CD4-positive, alpha-beta T cell (primary cell): ENCODE measurements around the gene SSR3. TPM values are rescaled to one million over a fixed set of nuclear protein-coding genes. Genes with fewer than 3 reads are reported as not detected.

Source experiments
- ATAC-seq: fragments of 200-7000 bp; cut with Tn5 transposase; one replicate; pipeline ENCODE4 v1.10.0; 2022; ENCODE audit warnings: mild to moderate bottlenecking; ENCODE audit not compliant: poor library complexity
- CTCF ChIA-PET: fragments of 350-600 bp; sonication (Branson Sonifier 250); formaldehyde crosslinking; loops from one replicate; lab custom pipeline; 2021; ENCODE audit warnings: antibody characterized with exemption, inconsistent platforms; lab: Charles Lee
- POLR2A ChIA-PET: fragments of 350-600 bp; sonication (Branson Sonifier 250); formaldehyde crosslinking; loops from one replicate; lab custom pipeline; 2021; ENCODE audit warnings: antibody characterized with exemption, inconsistent platforms; lab: Charles Lee
- DNase-seq, 14 experiments: peaks; one replicate each; pipeline ENCODE4 v3.0.0-alpha.2; 2013 to 2020; ENCODE audit warnings: mixed read lengths in 2 of 14
- H3K27ac ChIP-seq, 2 donors: one replicate each; pipeline versions ENCODE4 v1.5.1 to v1.7.0; 2013; ENCODE audit warnings: low read length in 2 of 2, low read depth in 1 of 2, mild to moderate bottlenecking in 1 of 2
- H3K27me3 ChIP-seq, 2 experiments: 1 replicate in 1 of 2; 2 replicates in 1 of 2; pipeline versions ENCODE4 v1.6.1 to v1.7.0; 2013; ENCODE audit warnings: low read length in 2 of 2, control low read depth in 1 of 2, mild to moderate bottlenecking in 1 of 2, moderate library complexity in 1 of 2; ENCODE audit not compliant: insufficient read depth in 2 of 2, control insufficient read depth in 1 of 2
- H3K36me3 ChIP-seq: one replicate; pipeline ENCODE4 v1.6.1; 2013; ENCODE audit warnings: low read length, control low read depth; ENCODE audit not compliant: insufficient read depth
- H3K4me1 ChIP-seq: one replicate; pipeline ENCODE4 v1.6.1; 2013; ENCODE audit warnings: low read length, control low read depth; ENCODE audit not compliant: insufficient read depth
- H3K4me3 ChIP-seq: one replicate; pipeline ENCODE4 v1.5.1; 2013; ENCODE audit warnings: mild to moderate bottlenecking, low read length, moderate library complexity
- H3K9me3 ChIP-seq, 2 experiments: 1 replicate in 1 of 2; 2 replicates in 1 of 2; pipeline versions ENCODE4 v1.6.1 to v1.7.0; 2013; ENCODE audit warnings: low read length in 2 of 2, mild to moderate bottlenecking in 2 of 2, control low read depth in 1 of 2, moderate library complexity in 1 of 2; ENCODE audit not compliant: control insufficient read depth in 1 of 2, insufficient read depth in 1 of 2
- H3K27ac Mint-ChIP-seq: one replicate; pipeline ENCODE4 v1.8.0; 2020; ENCODE audit warnings: mixed read lengths
- H3K27me3 Mint-ChIP-seq: one replicate; pipeline ENCODE4 v1.8.0; 2021; ENCODE audit warnings: mixed read lengths
- H3K36me3 Mint-ChIP-seq: one replicate; pipeline ENCODE4 v1.8.0; 2021; ENCODE audit warnings: low read depth, mixed read lengths
- H3K4me1 Mint-ChIP-seq: one replicate; pipeline ENCODE4 v1.8.0; 2021; ENCODE audit warnings: low read depth, mixed read lengths
- H3K4me3 Mint-ChIP-seq: one replicate; pipeline ENCODE4 v1.8.0; 2020; ENCODE audit warnings: mild to moderate bottlenecking, mixed read lengths
- H3K9me3 Mint-ChIP-seq: one replicate; pipeline ENCODE4 v1.8.0; 2020; ENCODE audit warnings: mixed read lengths
- intact Hi-C, 2 experiments: fragments of 100-400 bp; cut with DNase I in 1 of 2; cut with micrococcal nuclease in 1 of 2; formaldehyde crosslinking; loops; one replicate each; pipeline versions ENCODE4 v1.15.1 to v1.9.0; 2023 to 2025; cut with DNase I, micrococcal nuclease
- total RNA-seq, 174 experiments: library from RNA in 2 of 174; stranded (reverse) in 2 of 174; gene quantifications; one replicate each; pipeline ENCODE4 v1.2.3 and lab custom pipeline; 2021 to 2026
- TF ChIP-seq, protein P1 (sequence below): fragments of 200-600 bp; IDR thresholded peaks from one replicate; pipeline ENCODE4 v1.8.0; 2022; ENCODE audit warnings: antibody characterized with exemption, mild to moderate bottlenecking

Gene SSR3
- total RNA-seq, 2 experiments from 2014 or later = 78.8 to 79.5 TPM

DNA sequence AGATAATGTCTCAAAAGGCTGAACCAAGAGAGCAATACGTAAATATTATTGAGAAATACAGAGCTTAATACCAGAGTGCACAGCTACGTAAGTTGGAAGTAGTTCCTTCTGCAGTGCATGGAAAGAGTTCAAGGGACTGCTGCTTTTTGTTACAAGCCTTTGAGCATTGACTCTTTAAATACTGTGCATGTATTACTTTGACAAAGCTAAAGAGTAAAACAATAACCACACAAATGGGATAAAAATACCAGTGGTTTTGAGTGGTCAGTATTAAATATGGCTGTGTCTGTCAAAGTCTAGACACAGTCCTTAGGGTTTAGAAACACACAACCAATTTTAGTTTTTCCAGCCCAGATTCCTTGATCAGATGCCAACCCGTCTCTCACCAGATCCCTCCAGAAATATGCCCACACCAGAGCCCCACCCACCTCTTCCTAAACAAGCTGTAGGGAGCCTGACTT lies 62.1 kb downstream of the SSR3 start:
- H3K27me3 Mint-ChIP-seq = peaks cover 9% of the 10 kb centered on the region
- Histone ChIP-seq H3K4me1 (no peaks in the 10 kb centered on the region), H3K9me3 (no peaks in the 10 kb centered on the region), H3K36me3 (no peaks in the 10 kb centered on the region), H3K27ac (no peak overlapping the region), H3K4me3 (no peak overlapping the region), H3K27me3 (peaks cover 0 to 4% of the 10 kb centered on the region in 2 experiments)
- H3K4me1 Mint-ChIP-seq = no peaks in the 10 kb centered on the region
- DNase-seq (no peak), ATAC-seq (no peak)
- TF ChIP-seq, protein P1, sequence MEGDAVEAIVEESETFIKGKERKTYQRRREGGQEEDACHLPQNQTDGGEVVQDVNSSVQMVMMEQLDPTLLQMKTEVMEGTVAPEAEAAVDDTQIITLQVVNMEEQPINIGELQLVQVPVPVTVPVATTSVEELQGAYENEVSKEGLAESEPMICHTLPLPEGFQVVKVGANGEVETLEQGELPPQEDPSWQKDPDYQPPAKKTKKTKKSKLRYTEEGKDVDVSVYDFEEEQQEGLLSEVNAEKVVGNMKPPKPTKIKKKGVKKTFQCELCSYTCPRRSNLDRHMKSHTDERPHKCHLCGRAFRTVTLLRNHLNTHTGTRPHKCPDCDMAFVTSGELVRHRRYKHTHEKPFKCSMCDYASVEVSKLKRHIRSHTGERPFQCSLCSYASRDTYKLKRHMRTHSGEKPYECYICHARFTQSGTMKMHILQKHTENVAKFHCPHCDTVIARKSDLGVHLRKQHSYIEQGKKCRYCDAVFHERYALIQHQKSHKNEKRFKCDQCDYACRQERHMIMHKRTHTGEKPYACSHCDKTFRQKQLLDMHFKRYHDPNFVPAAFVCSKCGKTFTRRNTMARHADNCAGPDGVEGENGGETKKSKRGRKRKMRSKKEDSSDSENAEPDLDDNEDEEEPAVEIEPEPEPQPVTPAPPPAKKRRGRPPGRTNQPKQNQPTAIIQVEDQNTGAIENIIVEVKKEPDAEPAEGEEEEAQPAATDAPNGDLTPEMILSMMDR = no peak
- H3K4me3 Mint-ChIP-seq = no peak overlapping the region
- ChIA-PET CTCF (no interaction called here), POLR2A (interaction anchor here (1.8 kb wide), 1 partner anchor 9 kb away, joined by 8 read pairs; no protein-coding TSS in a partner anchor)
- peaks cover 1% of the 10 kb centered on the region for H3K9me3 Mint-ChIP-seq
- H3K27ac Mint-ChIP-seq = no peak overlapping the region
- intact Hi-C loops = no loop called here
- H3K36me3 Mint-ChIP-seq = no peaks in the 10 kb centered on the region

GRCh38 chr3:156491192-156491591 lies 63.7 kb downstream of the SSR3 start:
- H3K36me3 Mint-ChIP-seq = no peaks in the 10 kb centered on the region
- Histone ChIP-seq H3K4me3 (no peak overlapping the region), H3K4me1 (no peaks in the 10 kb centered on the region), H3K36me3 (no peaks in the 10 kb centered on the region), H3K27ac (no peak overlapping the region), H3K9me3 (no peaks in the 10 kb centered on the region), H3K27me3 (peaks cover 0 to 4% of the 10 kb centered on the region in 2 experiments)
- no peak overlapping the region for H3K4me3 Mint-ChIP-seq
- ChIA-PET CTCF (no interaction called here), POLR2A (no interaction called here)
- DNase-seq (no peak), ATAC-seq (no peak)
- no peaks in the 10 kb centered on the region for H3K4me1 Mint-ChIP-seq
- no peaks in the 10 kb centered on the region for H3K9me3 Mint-ChIP-seq
- H3K27ac Mint-ChIP-seq = no peak overlapping the region
- H3K27me3 Mint-ChIP-seq = peaks cover 9% of the 10 kb centered on the region
- intact Hi-C loops = no loop called here
- TF ChIP-seq, protein P1 = no peak

Other genes starting within 250 kb of the SSR3 start
- gene TIPARP, start 119.5 kb upstream of the SSR3 start, total RNA-seq = 100 to 1,000 TPM; 158 to 166 TPM